ENCODE measurements around the gene ADTRP.

The ADTRP gene

GRCh38 chr6:11772109-11772825, 6.3 kb downstream of the ADTRP start:
- DNase-seq: no peak

- no peak for DNase-seq
Measured at GRCh38 chr6:11771473-11772048, 7.0 kb downstream of the ADTRP start.

GRCh38 chr6:11770546-11771466, 7.8 kb downstream of the ADTRP start:
- no peak for DNase-seq

DNA sequence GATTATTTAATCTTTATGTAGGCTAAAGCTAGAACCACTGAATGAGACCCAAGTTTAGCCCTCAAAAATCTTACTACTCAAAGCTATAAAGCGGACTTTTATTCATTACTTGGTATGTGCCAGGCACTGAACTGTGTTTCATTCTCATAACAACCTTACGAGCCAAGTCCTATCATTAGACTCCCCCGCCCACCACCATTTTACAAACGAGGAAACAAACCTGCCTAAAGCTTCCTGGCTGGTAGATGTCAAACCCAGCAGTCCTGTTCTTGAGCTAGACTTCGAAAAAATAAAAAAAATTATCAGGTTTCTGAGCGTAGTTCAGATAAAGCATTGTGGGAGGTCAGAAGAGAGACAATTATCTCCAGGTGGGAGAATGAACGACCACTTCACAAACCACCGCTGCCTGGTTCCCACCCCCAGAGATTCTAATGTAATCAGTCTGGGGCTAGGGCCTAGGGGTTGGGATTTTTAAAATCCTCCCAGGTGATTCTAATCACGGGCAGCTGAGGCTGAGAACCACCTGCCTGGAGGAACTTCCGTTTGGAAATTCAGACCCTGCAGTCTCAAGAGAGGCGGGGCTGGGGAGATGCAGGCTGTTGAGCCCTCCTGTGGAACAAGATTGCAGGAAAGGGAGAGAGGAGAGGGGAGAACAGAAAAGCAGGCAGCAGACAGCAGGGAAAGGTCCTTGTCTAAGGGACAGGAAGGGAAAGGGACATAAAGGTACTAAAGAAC, 8.6 kb downstream of the ADTRP start:
- no peak for DNase-seq

DNA sequence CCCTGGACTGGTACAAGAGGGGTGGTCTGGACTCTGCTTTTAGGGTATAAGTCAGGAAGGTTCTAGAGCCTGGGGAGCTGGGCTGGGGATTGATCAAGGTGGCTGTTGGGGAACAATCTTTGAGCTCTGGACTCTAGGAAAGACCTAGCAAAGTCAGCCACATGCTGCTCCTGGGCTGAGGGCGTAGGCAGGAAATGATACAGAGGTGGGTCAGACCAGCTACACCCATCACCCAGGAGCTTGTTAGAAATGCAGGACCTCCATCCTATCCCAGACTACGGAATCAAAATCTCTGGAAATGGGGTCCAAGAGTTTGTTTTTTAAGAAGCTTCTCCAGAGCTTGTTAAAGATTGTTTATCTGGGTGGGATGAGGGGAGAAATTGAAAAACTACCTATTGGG, 9.4 kb downstream of the ADTRP start:
- DNase-seq: no peak

- no peak for DNase-seq
Measured at GRCh38 chr6:11767978-11768756, 10.4 kb downstream of the ADTRP start.

GRCh38 chr6:11767458-11767857, 11.1 kb downstream of the ADTRP start:
- DNase-seq: no peak

- no peak for DNase-seq
Measured at GRCh38 chr6:11766589-11767450, 11.8 kb downstream of the ADTRP start.

- no peak for DNase-seq
Measured at GRCh38 chr6:11766043-11766442, 12.6 kb downstream of the ADTRP start.

- DNase-seq: no peak
Measured at GRCh38 chr6:11764250-11764604, 14.4 kb downstream of the ADTRP start.

GRCh38 chr6:11763460-11764249, 14.9 kb downstream of the ADTRP start:
- no peak for DNase-seq

- DNase-seq: no peak
Measured at GRCh38 chr6:11762794-11763459, 15.7 kb downstream of the ADTRP start.

DNA sequence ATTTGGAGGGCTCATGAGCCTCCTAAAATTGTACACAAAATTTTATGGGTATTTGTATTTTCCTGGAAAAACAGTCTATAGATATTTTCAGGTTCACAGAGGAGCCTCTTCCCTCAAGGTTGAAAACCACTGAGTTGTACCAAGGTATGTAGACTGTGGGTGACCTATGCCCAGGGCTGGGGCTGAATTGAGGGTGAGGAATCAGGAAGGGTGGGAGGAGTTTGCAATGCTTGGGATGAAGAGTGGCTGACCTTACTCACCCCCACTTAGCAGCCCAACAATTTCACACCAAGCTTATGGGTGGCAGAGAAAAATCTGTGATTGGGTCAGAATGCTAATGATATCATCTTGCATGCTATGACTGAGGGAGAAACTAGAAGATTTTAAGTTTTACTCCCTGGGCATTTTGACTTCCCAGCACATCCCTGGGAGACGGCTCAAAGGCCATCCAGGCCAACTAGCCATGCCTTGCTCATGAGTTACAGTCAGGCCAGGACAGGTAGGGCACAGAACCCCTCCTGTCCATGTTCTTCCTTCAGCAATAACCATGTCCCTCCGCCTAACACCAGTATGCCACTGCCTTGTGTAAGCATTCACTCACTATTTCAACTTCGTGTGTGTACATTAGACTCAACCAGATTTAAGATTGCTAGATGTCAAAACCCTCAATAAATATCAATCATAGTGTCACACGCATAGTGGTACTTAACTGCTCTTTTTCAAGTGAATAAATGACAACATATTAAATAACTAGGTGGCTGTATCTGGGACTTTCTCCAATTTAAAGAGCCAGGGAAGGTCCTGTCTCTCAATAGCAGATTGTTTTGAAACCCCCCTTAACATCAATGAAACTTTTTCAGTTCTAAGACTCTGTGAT, 16.6 kb downstream of the ADTRP start:
- no peak for DNase-seq

DNA sequence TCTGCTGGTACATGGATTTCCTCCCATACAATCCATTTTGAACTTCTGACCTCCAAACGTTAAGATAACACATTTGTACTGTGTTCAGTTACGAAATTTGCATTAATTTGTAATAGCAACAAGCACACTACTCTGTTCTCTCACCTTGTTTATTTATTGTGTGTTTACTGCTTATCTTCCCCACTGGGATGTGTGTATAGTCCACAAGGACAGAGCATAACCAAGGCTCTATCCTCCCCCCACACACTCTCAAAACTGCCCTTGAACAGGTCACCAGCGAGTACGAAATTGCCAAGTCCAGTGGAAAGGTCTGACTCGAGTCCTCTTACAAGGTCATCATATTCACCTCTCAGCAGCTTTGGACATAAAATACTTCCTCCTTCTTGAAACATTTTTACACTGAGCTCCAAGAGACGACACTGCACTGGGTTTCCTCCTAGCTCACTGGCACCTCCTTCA, 18.6 kb downstream of the ADTRP start:
- DNase-seq: no peak

- no peak for DNase-seq
Measured at GRCh38 chr6:11758878-11759277, 19.7 kb downstream of the ADTRP start.

DNA sequence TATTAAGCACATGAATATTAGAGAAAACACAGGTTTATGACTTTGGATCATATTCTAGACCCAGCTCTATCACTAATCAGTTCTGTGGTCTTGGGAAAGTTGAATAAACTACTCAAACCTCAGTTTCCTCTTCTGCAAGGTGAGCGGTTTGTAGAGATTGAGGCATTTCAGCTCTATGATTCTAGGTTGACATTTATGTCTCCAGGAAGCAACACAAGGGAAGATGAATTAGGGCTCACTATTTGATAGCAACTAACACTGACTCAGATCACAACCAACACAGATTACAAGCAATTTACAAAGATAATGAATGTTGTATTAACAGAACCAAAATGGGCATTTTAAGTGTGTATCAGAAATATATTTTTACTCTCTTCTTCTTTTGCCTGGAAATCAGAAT, 21.9 kb downstream of the ADTRP start:
- DNase-seq: no peak

GRCh38 chr6:11756292-11756691, 22.3 kb downstream of the ADTRP start:
- DNase-seq: no peak

DNA sequence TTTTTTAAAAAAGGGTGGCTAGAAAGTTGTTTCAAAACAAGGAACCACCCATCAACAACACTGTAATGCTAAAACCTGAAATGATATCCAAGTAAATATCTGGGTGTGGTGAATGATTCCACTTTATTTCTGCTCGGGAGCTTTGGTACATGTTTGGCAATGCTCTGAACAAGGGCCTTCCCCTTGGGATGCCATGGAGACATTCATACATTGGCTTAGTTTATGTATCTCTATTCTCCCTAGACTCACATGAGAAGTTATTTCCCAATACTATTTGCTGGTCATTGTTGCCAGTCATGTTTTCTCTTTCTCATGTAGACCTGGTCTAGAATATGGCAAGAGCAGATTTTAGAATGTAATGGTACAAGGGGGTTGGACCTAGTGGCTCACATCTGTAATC, 22.9 kb downstream of the ADTRP start:
- DNase-seq: no peak

Measured in NCI-H774 (cell line).